ENCODE measurements around the gene BRCC3. TPM values are rescaled to one million over a fixed set of nuclear protein-coding genes. Genes with fewer than 3 reads are reported as not detected.

Gene BRCC3
- total and polyA plus RNA-seq, 12 donors, result 4.9 to 20.3 (median 15.8) TPM

GRCh38 chrX:155046811-155047528 is 24.3 kb upstream of the BRCC3 start:
- no peak for DNase-seq
- no peak for TF ChIP-seq CTCF (IDR thresholded peaks at IDR 0.05)
- no peak overlapping the region for H3K27ac ChIP-seq
- WGBS, 2 donors, result 72 to 73% methylated on average over 5 of the region's 5 CpGs
- H3K9me3 ChIP-seq, result no peaks in the 10 kb centered on the region
- H3K4me1 ChIP-seq, result peaks cover 0 to 30% (median 5%) of the 10 kb centered on the region in 9 donors
- no peak for ATAC-seq
- H3K27me3 ChIP-seq, result peaks cover 0 to 4% (median 0%) of the 10 kb centered on the region in 7 donors
- H3K36me3 ChIP-seq, result peaks cover 0 to 31% (median 0%) of the 10 kb centered on the region in 9 donors
- intact Hi-C loops (cut with DNase I), result loop anchor here in 1 of 10 donors (1.0 kb wide), 1 partner anchor 9 kb away; no protein-coding TSS in a partner anchor
- H3K4me3 ChIP-seq, result no peak overlapping the region

DNA sequence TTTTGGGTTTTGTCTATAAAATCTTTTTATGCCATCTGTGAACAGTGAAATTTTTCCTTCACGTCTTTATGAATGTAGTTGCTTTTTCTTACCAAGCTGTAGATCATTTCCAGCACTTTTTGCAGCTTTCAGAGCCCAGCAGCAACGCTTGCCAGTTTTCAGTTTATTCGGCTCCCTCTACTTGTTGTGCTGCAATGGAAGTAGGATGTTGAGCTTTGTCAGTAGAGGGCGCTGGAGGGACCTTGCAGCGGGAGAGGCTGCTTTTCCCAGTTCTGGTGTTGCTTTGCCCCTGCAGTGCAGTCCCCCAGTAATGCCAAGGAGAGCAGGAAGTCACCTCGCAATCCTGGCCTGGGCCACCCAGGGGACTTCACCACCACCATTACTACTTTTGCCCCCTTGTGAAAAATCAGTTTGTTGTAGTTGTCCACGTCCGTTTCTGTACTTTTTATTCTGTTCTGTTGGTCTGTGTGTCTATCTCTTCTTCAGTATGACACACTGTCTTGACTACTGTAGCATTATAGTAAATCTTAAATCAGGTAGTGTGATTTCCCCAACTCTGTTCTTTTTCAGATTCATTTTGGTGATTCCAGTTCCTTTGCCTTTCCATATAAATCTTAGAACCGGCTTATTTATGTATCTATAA is 22.2 kb upstream of the BRCC3 start:
- Histone ChIP-seq H3K4me1 (peaks cover 0 to 30% (median 5%) of the 10 kb centered on the region in 9 donors), H3K4me3 (no peak overlapping the region), H3K27ac (peak overlapping the region in 1 of 10 donors; percentile 31), H3K9me3 (no peaks in the 10 kb centered on the region), H3K36me3 (peaks cover 0 to 52% (median 0%) of the 10 kb centered on the region in 9 donors), H3K27me3 (peaks cover 0 to 4% (median 0%) of the 10 kb centered on the region in 7 donors)
- peak in 1 of 2 donors; percentile 46 for DNase-seq
- intact Hi-C loops (cut with DNase I), result loop anchor here in 1 of 10 donors (2.0 kb wide), 1 partner anchor 20 kb away; no protein-coding TSS in a partner anchor
- WGBS, 2 donors, result 43% methylated on average over 9 of the region's 9 CpGs
- peak; percentile 34 to 72 (median 60) for TF ChIP-seq CTCF (IDR thresholded peaks at IDR 0.05)
- ATAC-seq, result peak; percentile 25 to 69 (median 60)

- no peak for DNase-seq
- no peak for TF ChIP-seq CTCF (IDR thresholded peaks at IDR 0.05)
- 93 to 95% methylated on average over 5 of the region's 5 CpGs for WGBS, 2 donors
- intact Hi-C loops (cut with DNase I), result loop anchor here in 6 of 10 donors (5.0 to 10.0 kb wide), 5 partner anchors 58 to 158 kb away; no protein-coding TSS in a partner anchor
- no peak for ATAC-seq
- Histone ChIP-seq H3K4me3 (no peak overlapping the region), H3K4me1 (peaks cover 0 to 28% (median 8%) of the 10 kb centered on the region in 9 donors), H3K9me3 (no peaks in the 10 kb centered on the region), H3K36me3 (peaks cover 0 to 65% (median 0%) of the 10 kb centered on the region in 9 donors), H3K27me3 (peaks cover 0 to 3% (median 0%) of the 10 kb centered on the region in 7 donors), H3K27ac (no peak overlapping the region)
These were observed 18.4 kb upstream of the BRCC3 start for GRCh38 chrX:155052738-155053498.

DNA sequence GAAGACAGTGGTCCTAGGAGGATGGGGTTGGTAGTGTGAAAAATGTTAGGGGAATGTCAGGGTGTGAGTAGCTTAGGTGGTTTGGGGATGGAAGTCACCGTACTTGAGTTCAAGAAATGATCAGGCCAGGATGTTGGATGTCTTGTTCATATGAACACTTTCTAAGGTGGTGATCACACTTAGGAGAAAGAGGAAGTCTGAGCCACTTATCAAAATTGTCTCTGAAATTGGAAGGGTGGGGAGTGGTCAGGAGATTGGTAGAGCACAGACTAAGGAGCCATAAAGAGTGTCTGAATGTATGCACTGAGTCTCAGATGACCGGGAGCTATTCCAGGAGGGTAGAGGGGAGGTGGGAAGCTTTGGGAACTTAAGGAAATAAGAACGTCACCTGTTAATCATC is 17.7 kb upstream of the BRCC3 start:
- no peak for DNase-seq
- WGBS, 2 donors, result 90 to 93% methylated on average over 3 of the region's 3 CpGs
- no peak for TF ChIP-seq CTCF (IDR thresholded peaks at IDR 0.05)
- Histone ChIP-seq H3K27ac (no peak overlapping the region), H3K4me1 (peaks cover 0 to 21% (median 7%) of the 10 kb centered on the region in 9 donors), H3K4me3 (no peak overlapping the region), H3K9me3 (no peaks in the 10 kb centered on the region), H3K36me3 (peaks cover 0 to 65% (median 0%) of the 10 kb centered on the region in 9 donors), H3K27me3 (no peaks in the 10 kb centered on the region)
- intact Hi-C loops (cut with DNase I), result loop anchor here in 6 of 10 donors (5.0 to 10.0 kb wide), 5 partner anchors 59 to 159 kb away; no protein-coding TSS in a partner anchor
- ATAC-seq, result no peak
